GM12878 (cell line): ENCODE data around the gene FETUB. TPM values are rescaled to one million over a fixed set of nuclear protein-coding genes. Genes with fewer than 3 reads are reported as not detected.

Source experiments
- BMI1 ChIP-seq: fragments of 450-650 bp; IDR thresholded peaks from 2 replicates; pipeline ENCODE4 v1.6.1; 2016; ENCODE audit warnings: mild to moderate bottlenecking, moderate library complexity, borderline replicate concordance
- ETV6 ChIP-seq, 2 experiments: fragments of 450-650 bp in 1 of 2; IDR thresholded peaks in 1 of 2; conservative IDR thresholded peaks in 1 of 2; 2 replicates each; pipeline ENCODE4 v1.6.1; 2014; ENCODE audit warnings: antibody characterized with exemption in 1 of 2, borderline replicate concordance in 1 of 2, low read depth in 1 of 2, mild to moderate bottlenecking in 1 of 2, moderate library complexity in 1 of 2
- HDAC2 ChIP-seq: fragments of 200-600 bp; sonication (generic); IDR thresholded peaks from 2 replicates; pipeline ENCODE4 v1.6.1; 2017
- HDAC6 ChIP-seq: fragments of 200-600 bp; sonication (generic); IDR thresholded peaks from one replicate; pipeline ENCODE4 v1.8.0; 2017; ENCODE audit warnings: antibody characterized with exemption; ENCODE audit not compliant: unreplicated experiment
- MYC ChIP-seq: IDR thresholded peaks from 2 replicates; pipeline ENCODE4 v1.6.1; 2011; ENCODE audit warnings: mild to moderate bottlenecking, low read length, moderate library complexity, inconsistent platforms; ENCODE audit not compliant: insufficient read depth, insufficient replicate concordance, insufficient read length, severe bottlenecking
- PML ChIP-seq: IDR thresholded peaks from 2 replicates; pipeline ENCODE4 v1.6.1; 2012; ENCODE audit warnings: low read length, inconsistent platforms
- POU2F2 ChIP-seq: IDR thresholded peaks from 3 replicates; pipeline ENCODE4 v1.6.1; 2011; ENCODE audit warnings: low read depth, mild to moderate bottlenecking, low read length, borderline replicate concordance
- SMAD5 ChIP-seq: IDR thresholded peaks from 2 replicates; pipeline ENCODE4 v1.6.1; 2016; ENCODE audit warnings: antibody characterized with exemption, low read depth
- SUPT20H ChIP-seq: IDR thresholded peaks from 2 replicates; pipeline ENCODE4 v1.6.1; 2011; ENCODE audit warnings: low read depth, mild to moderate bottlenecking, low read length, moderate library complexity, borderline replicate concordance; ENCODE audit not compliant: control insufficient read depth
- TAF1 ChIP-seq: IDR thresholded peaks from 2 replicates; pipeline ENCODE4 v1.6.1; 2011; ENCODE audit warnings: mild to moderate bottlenecking, low read depth, low read length, borderline replicate concordance
- TARDBP ChIP-seq: IDR thresholded peaks from 2 replicates; pipeline ENCODE4 v1.6.1; 2016; ENCODE audit warnings: borderline replicate concordance
- TBL1XR1 ChIP-seq: IDR thresholded peaks from 2 replicates; pipeline ENCODE4 v1.6.1; 2012; ENCODE audit warnings: low read depth, low read length, improper control_type of control experiment
- TCF3 ChIP-seq: IDR thresholded peaks from 2 replicates; pipeline ENCODE4 v1.6.1; 2012; ENCODE audit warnings: low read depth, mild to moderate bottlenecking, low read length, borderline replicate concordance; ENCODE audit not compliant: insufficient read depth
- USF2 ChIP-seq: IDR thresholded peaks from 2 replicates; pipeline ENCODE4 v1.6.1; 2011; ENCODE audit warnings: low read depth, low read length, improper control_type of control experiment, borderline replicate concordance
- YY1 ChIP-seq: IDR thresholded peaks from 2 replicates; pipeline ENCODE4 v1.6.1; 2011; ENCODE audit warnings: low read depth, mild to moderate bottlenecking, low read length
- ZBTB33 ChIP-seq: fragments of 450-650 bp; IDR thresholded peaks from 2 replicates; pipeline ENCODE4 v1.6.1; 2017; ENCODE audit warnings: mild to moderate bottlenecking
- ZSCAN29 ChIP-seq: fragments of 450-650 bp; IDR thresholded peaks from 2 replicates; pipeline ENCODE4 v1.6.1; 2017; ENCODE audit warnings: mild to moderate bottlenecking, moderate library complexity
- polyA plus RNA-seq, 11 experiments: library from polyadenylated mRNA; depleted of rRNA in 4 of 11; unstranded in 6 of 11; stranded (reverse) in 5 of 11; fragments of >200 nt; fragmentation: Nextera tagmentation in 4 of 11; fragmentation: Illumina TruSeq in 1 of 11; extraction: Ambion mirVana in 4 of 11; extraction: Trizol in 1 of 11; gene quantifications; 1 replicate in 1 of 11; 2 replicates in 10 of 11; pipeline versions ENCODE4 v1.2.1 to v1.2.3, GENCODE V29; 2011 to 2016; ENCODE audit warnings: inconsistent platforms in 2 of 11, missing spikeins in 2 of 11, low read depth in 1 of 11
- total RNA-seq, 4 experiments: library from RNA; depleted of rRNA in 3 of 4; stranded (reverse); fragments of >200 nt in 3 of 4; fragmentation: Illumina TruSeq in 1 of 4; extraction: Trizol in 1 of 4; gene quantifications; 2 replicates each; pipeline versions ENCODE4 v1.2.1 to v1.2.3, GENCODE V29; 2013 to 2021
- TF ChIP-seq, protein P1 (sequence below): fragments of 450-650 bp; formaldehyde crosslinking; IDR thresholded peaks from 2 replicates; pipeline ENCODE4 v1.4.0; 2020; ENCODE audit warnings: mild to moderate bottlenecking, moderate library complexity
- TF ChIP-seq, protein P2 (sequence below): IDR thresholded peaks from 2 replicates; pipeline ENCODE4 v1.6.1; 2012; ENCODE audit warnings: low read depth, low read length, improper control_type of control experiment
- TF ChIP-seq, protein P3 (sequence below): IDR thresholded peaks from 2 replicates; pipeline ENCODE4 v1.6.1; 2011; ENCODE audit warnings: borderline replicate concordance, low read depth, mild to moderate bottlenecking, moderate library complexity, low read length; ENCODE audit not compliant: insufficient read depth, poor library complexity, severe bottlenecking

The FETUB gene
- total and polyA plus RNA-seq, 10 of the 15 experiments (the other 5 are each of a cell fraction or from before 2014, with no cell fraction given), result not detected

- TF ChIP-seq ZBTB33, result no peak
- TF ChIP-seq ZSCAN29, result no peak
- TF ChIP-seq, protein P1, sequence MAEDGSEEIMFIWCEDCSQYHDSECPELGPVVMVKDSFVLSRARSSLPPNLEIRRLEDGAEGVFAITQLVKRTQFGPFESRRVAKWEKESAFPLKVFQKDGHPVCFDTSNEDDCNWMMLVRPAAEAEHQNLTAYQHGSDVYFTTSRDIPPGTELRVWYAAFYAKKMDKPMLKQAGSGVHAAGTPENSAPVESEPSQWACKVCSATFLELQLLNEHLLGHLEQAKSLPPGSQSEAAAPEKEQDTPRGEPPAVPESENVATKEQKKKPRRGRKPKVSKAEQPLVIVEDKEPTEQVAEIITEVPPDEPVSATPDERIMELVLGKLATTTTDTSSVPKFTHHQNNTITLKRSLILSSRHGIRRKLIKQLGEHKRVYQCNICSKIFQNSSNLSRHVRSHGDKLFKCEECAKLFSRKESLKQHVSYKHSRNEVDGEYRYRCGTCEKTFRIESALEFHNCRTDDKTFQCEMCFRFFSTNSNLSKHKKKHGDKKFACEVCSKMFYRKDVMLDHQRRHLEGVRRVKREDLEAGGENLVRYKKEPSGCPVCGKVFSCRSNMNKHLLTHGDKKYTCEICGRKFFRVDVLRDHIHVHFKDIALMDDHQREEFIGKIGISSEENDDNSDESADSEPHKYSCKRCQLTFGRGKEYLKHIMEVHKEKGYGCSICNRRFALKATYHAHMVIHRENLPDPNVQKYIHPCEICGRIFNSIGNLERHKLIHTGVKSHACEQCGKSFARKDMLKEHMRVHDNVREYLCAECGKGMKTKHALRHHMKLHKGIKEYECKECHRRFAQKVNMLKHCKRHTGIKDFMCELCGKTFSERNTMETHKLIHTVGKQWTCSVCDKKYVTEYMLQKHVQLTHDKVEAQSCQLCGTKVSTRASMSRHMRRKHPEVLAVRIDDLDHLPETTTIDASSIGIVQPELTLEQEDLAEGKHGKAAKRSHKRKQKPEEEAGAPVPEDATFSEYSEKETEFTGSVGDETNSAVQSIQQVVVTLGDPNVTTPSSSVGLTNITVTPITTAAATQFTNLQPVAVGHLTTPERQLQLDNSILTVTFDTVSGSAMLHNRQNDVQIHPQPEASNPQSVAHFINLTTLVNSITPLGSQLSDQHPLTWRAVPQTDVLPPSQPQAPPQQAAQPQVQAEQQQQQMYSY (CRISPR knock-in tag), result no peak
- no peak for TF ChIP-seq SUPT20H
- TF ChIP-seq MYC, result no peak
- peak in 1 of 2 experiments; percentile 13; a peak in 1 of 4 replicates for TF ChIP-seq ETV6 (conservative IDR thresholded peaks at IDR 0.05 in 1 of 2, IDR thresholded peaks at IDR 0.05 in 1 of 2; ENCODE audit: borderline replicate concordance in 1 of 2, low read depth in 1 of 2)
- no peak for TF ChIP-seq HDAC6
- no peak for TF ChIP-seq TAF1
- TF ChIP-seq, protein P2, sequence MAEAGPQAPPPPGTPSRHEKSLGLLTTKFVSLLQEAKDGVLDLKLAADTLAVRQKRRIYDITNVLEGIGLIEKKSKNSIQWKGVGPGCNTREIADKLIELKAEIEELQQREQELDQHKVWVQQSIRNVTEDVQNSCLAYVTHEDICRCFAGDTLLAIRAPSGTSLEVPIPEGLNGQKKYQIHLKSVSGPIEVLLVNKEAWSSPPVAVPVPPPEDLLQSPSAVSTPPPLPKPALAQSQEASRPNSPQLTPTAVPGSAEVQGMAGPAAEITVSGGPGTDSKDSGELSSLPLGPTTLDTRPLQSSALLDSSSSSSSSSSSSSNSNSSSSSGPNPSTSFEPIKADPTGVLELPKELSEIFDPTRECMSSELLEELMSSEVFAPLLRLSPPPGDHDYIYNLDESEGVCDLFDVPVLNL, result no peak
- TF ChIP-seq HDAC2, result no peak
- TF ChIP-seq, protein P3, sequence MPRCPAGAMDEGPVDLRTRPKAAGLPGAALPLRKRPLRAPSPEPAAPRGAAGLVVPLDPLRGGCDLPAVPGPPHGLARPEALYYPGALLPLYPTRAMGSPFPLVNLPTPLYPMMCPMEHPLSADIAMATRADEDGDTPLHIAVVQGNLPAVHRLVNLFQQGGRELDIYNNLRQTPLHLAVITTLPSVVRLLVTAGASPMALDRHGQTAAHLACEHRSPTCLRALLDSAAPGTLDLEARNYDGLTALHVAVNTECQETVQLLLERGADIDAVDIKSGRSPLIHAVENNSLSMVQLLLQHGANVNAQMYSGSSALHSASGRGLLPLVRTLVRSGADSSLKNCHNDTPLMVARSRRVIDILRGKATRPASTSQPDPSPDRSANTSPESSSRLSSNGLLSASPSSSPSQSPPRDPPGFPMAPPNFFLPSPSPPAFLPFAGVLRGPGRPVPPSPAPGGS, result no peak
- no peak for TF ChIP-seq SMAD5
- TF ChIP-seq USF2, result no peak
- TF ChIP-seq POU2F2, result no peak
- no peak for TF ChIP-seq TCF3
- TF ChIP-seq TARDBP, result no peak
- TF ChIP-seq TBL1XR1, result no peak
- TF ChIP-seq BMI1, result no peak
- no peak for TF ChIP-seq PML
- peak; percentile 89 for TF ChIP-seq YY1
These were observed 22.9 kb upstream of the FETUB start (continued) for GRCh38 chr3:186617036-186617946.
